Neural cell (in vitro differentiated cells): ENCODE data around the gene GRN. TPM values are rescaled to one million over a fixed set of nuclear protein-coding genes. Genes with fewer than 3 reads are reported as not detected.
"Not testable (repeated sequence)": the region's sequence is repeated elsewhere in the genome, so short reads cannot be mapped to it uniquely, and the experiment has no call there.

Experiments used
- H2AFZ ChIP-seq: fragments of 200-600, 300-800 bp; sonication (generic), shearing (Covaris generic); 2 replicates; pipeline ENCODE4 v1.6.0; 2014; ENCODE audit warnings: low read depth, mild to moderate bottlenecking, antibody characterized with exemption, low read length, moderate library complexity
- H3F3A ChIP-seq: fragments of 200-600 bp; shearing (Covaris generic); 2 replicates; pipeline ENCODE4 v1.6.1; 2016; ENCODE audit warnings: mild to moderate bottlenecking, moderate library complexity, mixed read lengths, antibody characterized with exemption, low read length; ENCODE audit not compliant: insufficient read depth, poor library complexity, severe bottlenecking
- H3K27ac ChIP-seq: fragments of 200-600, 300-800 bp; sonication (generic), shearing (Covaris generic); 2 replicates; pipeline ENCODE4 v1.5.1; 2014; ENCODE audit warnings: mild to moderate bottlenecking, low read length, moderate library complexity
- H3K27me3 ChIP-seq: fragments of 300-800, 200-600 bp; sonication (generic), shearing (Covaris generic); 2 replicates; pipeline ENCODE4 v1.6.0; 2014; ENCODE audit warnings: mild to moderate bottlenecking, low read depth, low read length, moderate library complexity; ENCODE audit not compliant: insufficient read depth
- H3K36me3 ChIP-seq: fragments of 300-800, 200-600 bp; sonication (generic), shearing (Covaris generic); 2 replicates; pipeline ENCODE4 v1.5.1; 2014; ENCODE audit warnings: mild to moderate bottlenecking, antibody characterized with exemption, low read length, moderate library complexity; ENCODE audit not compliant: insufficient read depth
- H3K4me2 ChIP-seq: fragments of 300-800, 200-600 bp; sonication (generic), shearing (Covaris generic); 2 replicates; pipeline ENCODE4 v1.6.0; 2014; ENCODE audit warnings: mild to moderate bottlenecking, low read length
- H3K4me3 ChIP-seq: fragments of 300-800, 200-600 bp; sonication (generic), shearing (Covaris generic); 2 replicates; pipeline ENCODE4 v1.5.1; 2014; ENCODE audit warnings: mild to moderate bottlenecking, low read length, moderate library complexity
- H3K79me2 ChIP-seq: fragments of 200-600 bp; shearing (Covaris generic); replicated peaks from 2 replicates; pipeline ENCODE4 v1.6.0; 2014; ENCODE audit warnings: mild to moderate bottlenecking, low read length, moderate library complexity; ENCODE audit not compliant: insufficient read depth
- H3K9ac ChIP-seq: fragments of 300-800, 200-600 bp; sonication (generic), shearing (Covaris generic); 2 replicates; pipeline ENCODE4 v1.6.1; 2016; ENCODE audit warnings: mild to moderate bottlenecking, low read length, mixed read lengths
- H3K9me2 ChIP-seq: fragments of 200-600 bp; shearing (Covaris generic); 2 replicates; pipeline ENCODE4 v1.6.1; 2016; ENCODE audit warnings: mild to moderate bottlenecking, low read length, mixed read lengths; ENCODE audit not compliant: insufficient read depth
- H3K9me3 ChIP-seq: fragments of 200-600, 300-800 bp; sonication (generic), shearing (Covaris generic); 2 replicates; pipeline ENCODE4 v1.6.1; 2016; ENCODE audit warnings: mild to moderate bottlenecking, mixed run types, low read length, moderate library complexity, mixed read lengths
- H4K20me1 ChIP-seq: fragments of 200-600 bp; shearing (Covaris generic); 2 replicates; pipeline ENCODE4 v1.6.1; 2016; ENCODE audit warnings: mild to moderate bottlenecking, mixed run types; ENCODE audit not compliant: insufficient read depth
- CTCF ChIP-seq: fragments of 450-650 bp; IDR thresholded peaks from 2 replicates; pipeline ENCODE4 v1.5.1; 2014; ENCODE audit warnings: antibody characterized with exemption, mild to moderate bottlenecking, moderate library complexity; ENCODE audit not compliant: poor library complexity, severe bottlenecking
- EP300 ChIP-seq: fragments of 450-650 bp; conservative IDR thresholded peaks from 2 replicates; pipeline ENCODE4 v1.6.1; 2014; ENCODE audit warnings: antibody characterized with exemption, mild to moderate bottlenecking, moderate library complexity; ENCODE audit not compliant: poor library complexity, severe bottlenecking
- EZH2 ChIP-seq: fragments of 200-600, 300-800 bp; shearing (Covaris generic), sonication (generic); IDR thresholded peaks from 2 replicates; pipeline ENCODE4 v1.6.1; 2014; ENCODE audit warnings: antibody characterized with exemption, low read length, borderline replicate concordance, mild to moderate bottlenecking; ENCODE audit not compliant: insufficient read depth, poor library complexity, severe bottlenecking
- MXI1 ChIP-seq: fragments of 450-650 bp; conservative IDR thresholded peaks from 2 replicates; pipeline ENCODE4 v1.6.1; 2014; ENCODE audit warnings: antibody characterized with exemption, mild to moderate bottlenecking; ENCODE audit not compliant: poor library complexity, severe bottlenecking
- POLR2AphosphoS5 ChIP-seq: IDR thresholded peaks from 2 replicates; pipeline ENCODE4 v1.6.1; 2012
- RAD21 ChIP-seq: fragments of 450-650 bp; conservative IDR thresholded peaks from 2 replicates; pipeline ENCODE4 v1.6.1; 2014; ENCODE audit warnings: antibody characterized with exemption, mild to moderate bottlenecking, moderate library complexity
- REST ChIP-seq: IDR thresholded peaks from 2 replicates; pipeline ENCODE4 v1.6.1; 2012; ENCODE audit warnings: borderline replicate concordance
- SMC3 ChIP-seq: fragments of 450-650 bp; conservative IDR thresholded peaks from 2 replicates; pipeline ENCODE4 v1.6.1; 2014; ENCODE audit warnings: antibody characterized with exemption, mild to moderate bottlenecking, moderate library complexity; ENCODE audit not compliant: poor library complexity
- TAF1 ChIP-seq: IDR thresholded peaks from 2 replicates; pipeline ENCODE4 v1.6.1; 2012; ENCODE audit warnings: low read depth
- polyA plus RNA-seq: library from polyadenylated mRNA; depleted of rRNA; stranded (reverse); fragments of >200 nt; gene quantifications from 2 replicates; pipeline ENCODE4 v1.2.3, GENCODE V29; 2014

Gene GRN
- polyA plus RNA-seq, 1 donor from 2014 or later = 21.8 TPM

GRCh38 chr17:44335564-44335963, 9.5 kb upstream of the GRN start:
- Histone ChIP-seq H3K4me3 (no peak overlapping the region), H3K36me3 (no peaks in the 10 kb centered on the region), H3K4me2 (no peak overlapping the region), H3K9me3 (no peaks in the 10 kb centered on the region), H3K27ac (no peak overlapping the region), H3K27me3 (peaks cover 4% of the 10 kb centered on the region), H3K79me2 (no peaks in the 10 kb centered on the region), H3K9me2 (no peaks in the 10 kb centered on the region), H3K9ac (no peak overlapping the region), H4K20me1 (no peaks in the 10 kb centered on the region), H2AFZ (no peak overlapping the region), H3F3A (no peaks in the 10 kb centered on the region)
- TF ChIP-seq SMC3 (no peak), EP300 (no peak), POLR2AphosphoS5 (no peak), REST (no peak), TAF1 (no peak), RAD21 (no peak), EZH2 (no peak), MXI1 (no peak), CTCF (no peak)

GRCh38 chr17:44335968-44336367, 9.1 kb upstream of the GRN start:
- H3K9me3 ChIP-seq = no peaks in the 10 kb centered on the region
- H3K36me3 ChIP-seq = no peaks in the 10 kb centered on the region
- H3K4me2 ChIP-seq = no peak overlapping the region
- no peak for TF ChIP-seq EP300
- no peak overlapping the region for H3K27ac ChIP-seq
- peaks cover 4% of the 10 kb centered on the region for H3K27me3 ChIP-seq
- no peaks in the 10 kb centered on the region for H3K79me2 ChIP-seq
- H3K9me2 ChIP-seq = no peaks in the 10 kb centered on the region
- H2AFZ ChIP-seq = no peak overlapping the region
- H3K4me3 ChIP-seq = no peak overlapping the region
- H3K9ac ChIP-seq = no peak overlapping the region
- no peaks in the 10 kb centered on the region for H3F3A ChIP-seq
- H4K20me1 ChIP-seq = no peaks in the 10 kb centered on the region

GRCh38 chr17:44338702-44339101, 6.4 kb upstream of the GRN start:
- H3K9me2 ChIP-seq = no peaks in the 10 kb centered on the region
- no peaks in the 10 kb centered on the region for H3K36me3 ChIP-seq
- no peak for TF ChIP-seq SMC3
- no peaks in the 10 kb centered on the region for H3F3A ChIP-seq
- no peaks in the 10 kb centered on the region for H3K79me2 ChIP-seq
- no peak overlapping the region for H3K9ac ChIP-seq
- H4K20me1 ChIP-seq = no peaks in the 10 kb centered on the region
- H3K27ac ChIP-seq = no peak overlapping the region
- no peak overlapping the region for H2AFZ ChIP-seq
- no peaks in the 10 kb centered on the region for H3K9me3 ChIP-seq
- H3K27me3 ChIP-seq = peaks cover 4% of the 10 kb centered on the region
- H3K4me3 ChIP-seq = no peak overlapping the region
- H3K4me2 ChIP-seq = no peak overlapping the region

DNA sequence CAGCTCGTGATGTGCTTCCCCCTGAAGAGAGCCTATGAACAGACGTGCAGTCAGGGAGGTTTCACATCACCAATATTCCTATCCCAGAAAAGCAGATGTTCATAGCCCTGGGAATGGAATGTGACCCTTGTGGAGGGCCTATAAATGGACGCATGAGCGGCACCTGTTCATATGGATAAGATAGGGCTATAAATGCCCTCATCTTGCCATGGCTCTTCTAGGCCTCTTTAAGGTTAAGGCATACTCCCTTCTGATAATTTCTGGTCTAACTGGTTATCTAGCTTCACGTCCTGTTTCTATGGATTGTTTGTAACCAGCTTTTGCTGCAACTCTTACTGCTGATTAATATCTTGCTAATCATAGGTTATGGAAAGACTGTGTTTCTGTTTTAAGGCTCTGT, 4.5 kb upstream of the GRN start:
- H3K4me2 ChIP-seq, H3K27ac ChIP-seq, H3K27me3 ChIP-seq, H3K9me3 ChIP-seq, H3K4me3 ChIP-seq, H3F3A ChIP-seq, H3K9me2 ChIP-seq, H3K36me3 ChIP-seq, H4K20me1 ChIP-seq, H3K79me2 ChIP-seq, H3K9ac ChIP-seq, H2AFZ ChIP-seq: not testable (repeated sequence)
